HG02973 (cell line): Measurements from ENCODE around the gene PRDM5.

ENCODE experiments used
- ATAC-seq: cut with Tn5 transposase; IDR thresholded peaks from one replicate; pipeline ENCODE4 v1.9.1; 2021; ENCODE audit warnings: moderate library complexity; ENCODE audit not compliant: unreplicated experiment

PRDM5 gene

DNA sequence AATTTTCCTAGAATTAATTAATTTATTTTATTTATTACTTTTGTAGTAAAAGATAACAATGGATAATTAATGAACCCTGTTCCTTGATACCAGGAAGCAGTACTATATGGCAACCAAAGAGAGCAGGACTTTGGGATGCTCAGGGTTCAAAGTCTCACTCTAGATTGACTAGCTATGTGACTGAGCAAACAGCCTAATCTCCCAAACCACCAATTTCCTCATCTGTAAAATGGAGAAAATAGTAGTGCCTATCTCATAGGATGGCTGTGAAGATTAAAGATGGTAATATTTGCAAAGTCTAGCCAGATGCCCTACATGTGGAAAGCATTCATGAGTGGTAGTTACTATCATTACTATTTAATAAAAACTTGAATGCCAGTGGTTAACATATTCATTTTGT lies 97.6 kb downstream of the PRDM5 start:
- no peak for ATAC-seq

DNA sequence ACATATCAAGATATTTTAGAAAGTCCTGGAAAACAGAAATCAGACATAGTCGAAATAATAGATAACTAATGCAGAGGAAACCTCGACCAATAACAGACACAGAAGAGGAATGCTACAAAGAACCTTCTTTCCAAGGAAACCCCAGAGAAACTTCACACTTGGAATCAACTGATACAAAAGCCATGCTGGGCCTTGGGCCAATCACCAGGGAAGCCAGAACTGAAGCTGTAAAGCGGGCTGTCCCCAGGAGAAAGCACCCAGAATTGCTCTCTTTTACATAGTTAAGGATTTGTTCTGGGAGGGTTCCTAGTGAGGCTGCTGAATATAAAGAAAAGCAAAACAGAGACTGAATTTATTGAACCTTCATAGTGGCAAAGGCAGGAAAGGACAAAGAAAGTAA lies 100.5 kb downstream of the PRDM5 start:
- no peak for ATAC-seq

DNA sequence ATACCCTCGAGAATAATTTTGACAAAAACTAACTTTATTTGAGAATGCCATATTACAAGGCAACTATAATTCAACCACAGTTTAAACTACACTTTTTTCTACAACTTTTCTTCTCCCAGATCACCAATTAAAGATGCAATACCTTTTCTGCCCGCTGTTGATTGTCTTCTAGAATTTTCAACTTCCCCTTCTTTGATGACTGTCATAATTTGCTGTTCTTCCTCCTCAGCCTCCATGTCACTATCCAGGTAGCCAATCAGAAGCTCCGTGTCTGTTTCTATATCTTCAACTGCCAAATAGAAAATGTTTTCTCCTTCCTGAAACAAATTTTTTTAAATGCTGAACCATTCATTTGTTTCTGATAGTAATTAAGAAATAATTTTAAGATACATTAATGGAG lies 101.5 kb downstream of the PRDM5 start:
- no peak for ATAC-seq

DNA sequence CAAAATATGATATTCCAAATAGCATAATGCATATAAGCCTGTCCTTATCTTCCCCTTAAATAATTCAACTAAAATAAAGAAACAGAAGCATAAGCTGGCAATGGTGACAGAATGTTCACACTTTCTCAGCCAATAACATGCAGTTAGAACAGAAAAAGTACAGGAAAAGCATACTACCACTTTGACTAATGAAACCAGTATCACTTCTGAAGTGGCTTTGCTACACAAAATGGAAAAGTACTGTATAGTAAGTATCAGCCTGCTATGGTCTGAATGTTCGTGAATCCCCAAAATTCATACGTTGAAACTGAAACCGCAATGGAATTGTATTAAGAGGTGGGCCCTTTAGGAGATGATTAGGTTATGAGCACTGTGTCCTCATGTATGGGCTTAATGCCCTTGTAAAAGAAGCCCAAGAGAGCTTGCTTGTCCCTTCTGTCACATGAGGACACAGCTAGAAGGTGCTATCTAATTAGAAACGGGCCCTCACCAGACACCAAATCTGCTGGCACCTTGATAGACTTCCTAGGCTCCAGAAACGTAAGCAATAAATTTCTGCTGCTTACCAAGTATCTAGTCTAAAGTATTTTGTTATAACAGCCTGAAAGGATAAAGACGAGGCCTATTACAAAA lies 102.6 kb downstream of the PRDM5 start:
- no peak for ATAC-seq

DNA sequence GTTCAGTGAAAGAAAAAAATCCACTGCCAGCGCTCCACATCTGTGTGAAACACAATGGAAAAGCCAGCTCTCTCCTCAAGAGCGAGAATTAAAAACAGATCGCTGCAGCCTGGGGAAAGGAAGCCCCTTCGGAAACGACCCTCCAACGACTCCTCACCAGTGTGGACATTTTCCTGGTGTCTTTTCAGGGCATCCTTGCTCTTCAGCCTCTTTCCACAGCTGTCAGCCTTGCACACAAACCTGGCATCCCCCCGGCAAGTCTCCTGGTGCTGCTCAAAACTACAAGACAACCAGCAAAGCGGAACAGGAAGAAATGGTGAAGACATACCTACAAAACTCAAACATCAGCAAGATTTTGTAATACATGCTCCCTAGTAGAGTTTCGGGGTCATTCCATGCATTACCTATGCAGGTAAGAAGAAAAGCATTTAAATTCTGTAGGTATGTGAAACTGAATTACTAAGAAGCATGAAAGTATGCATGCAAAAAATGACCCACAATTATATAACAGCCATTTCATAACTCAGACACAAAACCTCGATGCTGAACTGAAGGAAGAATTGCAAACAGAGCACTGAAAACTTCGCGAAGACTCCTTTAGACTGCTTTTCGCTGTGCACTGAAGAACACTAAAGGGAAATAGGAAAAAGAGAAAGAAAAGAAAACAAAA lies 106.1 kb downstream of the PRDM5 start:
- ATAC-seq = no peak

DNA sequence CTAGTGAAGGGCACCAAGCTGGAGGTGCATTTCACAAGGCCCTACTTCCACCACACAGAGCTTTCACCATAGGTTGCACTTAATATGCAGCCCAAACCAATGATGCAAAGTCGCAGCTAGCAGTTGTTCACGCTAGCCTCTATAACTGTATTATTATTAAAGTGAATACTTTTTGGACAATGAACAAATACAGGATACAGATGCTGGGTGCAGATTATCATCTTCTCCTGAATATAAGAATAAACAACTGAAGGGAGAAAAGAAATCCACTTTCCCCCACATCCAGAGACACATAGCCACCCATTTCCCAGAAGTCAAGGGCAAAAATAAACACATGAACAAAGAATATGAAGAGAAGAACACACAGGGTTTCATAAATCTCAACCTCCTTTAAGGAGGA lies 107.2 kb downstream of the PRDM5 start:
- no peak for ATAC-seq

DNA sequence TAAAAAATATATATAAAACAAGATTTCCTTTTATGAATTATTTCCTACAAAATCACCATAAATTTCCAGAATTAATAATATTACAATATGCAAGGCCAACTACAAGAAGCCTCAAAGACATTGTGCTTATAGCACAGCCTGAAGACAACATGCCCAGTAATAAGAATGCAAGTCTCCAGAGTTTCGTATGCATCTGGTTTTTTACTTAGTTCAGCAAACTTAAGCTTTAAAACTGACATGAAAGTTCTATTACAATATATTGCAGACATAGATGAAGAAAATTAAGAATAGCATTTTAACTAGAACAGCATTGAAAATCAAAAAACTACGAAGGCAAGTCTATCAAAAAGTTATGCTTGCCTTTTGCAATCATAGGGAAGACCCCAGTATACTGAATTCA lies 107.6 kb downstream of the PRDM5 start:
- no peak for ATAC-seq

DNA sequence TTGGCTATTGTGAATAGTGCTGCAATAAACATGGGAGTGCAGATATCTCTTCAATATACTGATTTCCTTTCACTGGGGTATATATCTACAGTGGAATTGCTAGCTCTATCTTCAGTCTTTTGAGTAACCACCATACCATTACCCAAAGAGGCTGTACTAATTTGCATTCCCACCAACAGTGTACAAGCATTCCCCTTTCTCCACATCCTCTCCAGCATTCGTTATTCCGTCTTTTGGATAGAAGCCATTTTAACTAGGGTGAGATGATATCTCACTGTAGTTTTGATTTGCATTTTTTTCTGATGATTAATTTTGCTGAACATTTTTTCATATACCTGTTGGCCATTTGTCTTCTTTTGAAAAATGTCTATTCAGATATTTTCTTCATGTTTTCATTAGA lies 110.3 kb downstream of the PRDM5 start:
- ATAC-seq = no peak

DNA sequence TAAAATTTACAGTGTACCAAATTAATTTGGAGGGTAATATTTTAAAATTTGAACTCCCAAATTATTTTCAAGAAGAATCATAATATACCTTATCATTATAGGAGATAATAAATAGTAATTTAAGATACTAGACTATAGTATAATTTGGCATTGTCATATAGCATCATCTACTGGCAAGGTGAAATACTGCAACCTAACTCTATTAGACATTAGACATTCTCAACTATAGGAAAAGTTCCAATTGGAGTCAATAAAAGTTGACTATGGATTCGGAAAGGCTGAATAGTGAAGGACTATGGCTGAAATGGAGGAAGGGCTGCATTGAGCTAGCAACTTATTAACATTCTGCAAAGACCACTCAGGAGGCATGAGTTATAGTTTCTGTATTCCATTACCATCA lies 113.0 kb downstream of the PRDM5 start:
- ATAC-seq = no peak

DNA sequence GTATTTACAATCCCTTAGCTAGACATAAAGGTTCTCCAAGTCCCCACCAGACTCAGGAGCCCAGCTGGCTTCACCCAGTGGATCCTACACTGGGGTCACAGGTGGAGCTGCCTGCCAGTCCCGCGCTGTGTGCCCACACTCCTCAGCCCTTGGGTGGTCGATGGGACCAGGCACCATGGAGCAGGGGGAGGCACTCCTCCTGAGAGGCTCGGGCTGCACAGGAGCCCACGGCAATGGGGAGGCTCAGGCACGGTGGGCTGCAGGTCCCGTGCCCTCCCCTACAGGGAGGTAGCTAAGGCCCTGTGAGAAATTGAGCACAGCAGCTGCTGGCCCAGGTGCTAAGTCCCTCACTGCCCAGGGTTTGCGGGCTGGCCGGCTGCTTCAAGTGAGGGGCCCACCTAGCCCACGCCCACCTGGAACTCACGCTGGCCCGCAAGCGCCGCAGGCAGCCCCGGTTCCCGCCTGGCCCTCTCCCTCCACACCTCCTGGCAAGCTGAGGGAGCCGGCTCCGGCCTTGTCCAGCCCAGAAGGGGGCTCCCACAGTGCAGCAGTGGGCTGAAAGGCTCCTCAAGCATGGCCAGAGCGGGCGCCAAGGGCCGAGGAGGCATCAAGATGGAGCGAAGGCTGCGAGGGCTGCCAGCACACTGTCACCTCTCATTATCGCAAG lies 113.9 kb downstream of the PRDM5 start:
- no peak for ATAC-seq

DNA sequence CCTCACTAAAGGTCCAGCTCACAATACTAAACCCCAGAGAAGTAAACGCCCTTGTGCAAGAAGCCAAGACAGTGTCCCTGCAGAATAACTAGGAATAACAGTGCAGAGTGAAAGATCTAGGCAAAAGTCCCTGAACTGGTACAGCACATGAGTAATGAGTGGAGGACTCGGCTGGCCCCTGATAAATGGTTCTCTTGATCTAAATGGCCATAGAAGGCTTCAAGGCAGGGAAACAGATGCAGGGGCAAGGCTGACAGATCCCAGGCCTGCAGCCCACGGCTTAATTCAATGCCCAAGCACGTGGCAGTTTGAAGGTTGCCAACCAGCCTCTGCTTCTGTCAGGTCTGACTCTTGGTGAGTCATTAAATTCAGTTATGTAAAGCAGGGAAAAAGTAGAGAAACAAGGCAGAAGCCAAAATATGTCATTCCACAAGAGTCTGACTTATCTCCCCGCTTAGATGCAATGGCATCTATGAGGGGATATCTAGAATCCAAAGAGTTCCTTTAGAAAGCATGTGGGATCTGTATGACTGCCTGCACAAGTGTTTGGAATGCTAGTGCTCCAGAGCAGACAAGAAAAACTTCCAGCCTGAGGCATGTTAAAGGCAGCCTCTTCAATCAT lies 121.3 kb downstream of the PRDM5 start:
- ATAC-seq = no peak

DNA sequence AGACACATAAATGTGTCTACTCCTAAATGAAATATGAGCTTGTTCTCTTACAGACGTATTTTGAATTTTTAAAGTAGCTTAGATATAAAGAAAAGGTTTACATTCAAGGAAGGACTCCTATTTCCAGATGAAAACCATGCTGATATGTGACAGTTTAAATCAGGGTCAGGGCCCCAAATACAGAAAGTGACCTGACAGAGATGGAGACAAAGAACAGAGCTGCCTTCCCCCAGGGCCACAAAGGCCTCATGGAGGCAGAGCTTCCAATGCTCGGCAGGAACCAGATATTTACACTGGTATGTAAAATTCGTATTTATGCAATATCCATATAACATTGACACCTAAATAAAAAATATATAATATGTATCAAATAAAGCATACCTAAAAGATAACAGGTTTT lies 124.0 kb downstream of the PRDM5 start:
- no peak for ATAC-seq

DNA sequence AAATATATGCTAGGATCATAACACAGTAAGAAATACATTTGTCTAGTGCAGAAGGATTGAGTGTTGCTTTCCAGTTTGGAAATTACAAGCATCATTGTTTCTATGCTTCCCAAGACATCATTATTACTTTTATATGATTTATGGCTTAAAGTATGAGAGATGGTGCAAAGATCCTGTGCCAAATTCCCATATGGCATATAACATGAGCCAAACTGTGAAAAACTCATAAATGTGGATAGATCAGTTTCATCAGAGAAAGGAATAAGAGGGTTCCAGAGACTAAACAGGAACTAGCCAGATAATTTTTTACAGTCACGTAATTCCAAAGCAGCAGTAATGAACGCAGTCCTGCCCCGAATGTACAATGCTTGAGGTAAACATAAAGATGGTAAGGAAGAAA lies 126.3 kb downstream of the PRDM5 start:
- no peak for ATAC-seq

DNA sequence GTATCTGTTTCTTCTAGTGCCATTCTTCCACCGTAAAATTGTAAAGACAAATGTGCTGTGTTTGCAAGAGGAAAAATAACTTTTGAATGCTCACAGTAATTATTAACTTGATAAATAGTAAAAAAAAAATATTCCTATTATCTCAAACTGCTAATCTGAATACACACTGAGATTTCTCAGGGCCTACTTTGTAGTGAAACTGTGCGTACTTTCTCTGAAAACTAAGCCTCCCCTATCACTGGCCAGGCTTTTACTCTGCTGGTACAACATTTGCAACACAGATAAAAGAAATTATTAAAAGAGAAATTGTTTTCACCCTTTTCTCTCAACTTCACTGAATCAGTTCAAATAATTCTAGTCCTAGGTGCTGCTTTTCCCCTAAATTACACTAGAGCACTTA lies 137.3 kb downstream of the PRDM5 start:
- ATAC-seq = no peak

DNA sequence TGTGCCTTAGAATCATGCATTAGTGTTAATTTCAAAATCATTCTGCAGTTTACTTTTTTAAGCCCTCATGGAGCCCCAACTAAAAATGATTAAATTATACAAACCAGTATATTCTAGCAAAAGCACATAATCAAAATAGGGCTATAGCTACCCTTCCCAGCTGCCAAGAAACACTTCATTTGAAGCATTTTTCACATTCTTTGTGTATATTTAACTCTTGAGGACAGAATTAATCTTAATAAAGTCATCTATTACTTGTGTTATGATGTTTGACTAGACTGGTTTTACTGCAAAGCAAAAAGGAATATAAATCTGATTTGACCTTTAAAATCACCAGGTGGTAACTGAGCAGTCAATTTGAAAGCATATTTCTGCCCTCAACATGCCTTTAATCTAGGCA lies 145.1 kb downstream of the PRDM5 start:
- no peak for ATAC-seq

DNA sequence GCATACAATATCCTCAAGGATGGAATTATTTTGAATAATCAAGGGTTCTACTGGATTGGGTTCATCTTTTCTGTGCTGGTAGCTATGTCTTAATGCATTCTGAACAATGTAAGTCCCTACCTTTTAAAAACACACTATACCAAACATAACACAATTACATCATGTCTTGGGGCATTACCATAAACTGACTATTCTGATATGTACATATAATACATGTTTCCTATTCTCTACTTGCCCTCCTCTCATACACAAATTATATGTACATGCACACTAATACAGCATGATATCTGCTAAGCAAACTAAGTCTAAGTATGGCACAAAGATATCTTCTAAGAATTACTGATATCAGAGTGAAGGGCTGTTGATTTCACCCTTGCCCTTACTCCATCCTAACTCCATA lies 147.1 kb downstream of the PRDM5 start:
- ATAC-seq = no peak

DNA sequence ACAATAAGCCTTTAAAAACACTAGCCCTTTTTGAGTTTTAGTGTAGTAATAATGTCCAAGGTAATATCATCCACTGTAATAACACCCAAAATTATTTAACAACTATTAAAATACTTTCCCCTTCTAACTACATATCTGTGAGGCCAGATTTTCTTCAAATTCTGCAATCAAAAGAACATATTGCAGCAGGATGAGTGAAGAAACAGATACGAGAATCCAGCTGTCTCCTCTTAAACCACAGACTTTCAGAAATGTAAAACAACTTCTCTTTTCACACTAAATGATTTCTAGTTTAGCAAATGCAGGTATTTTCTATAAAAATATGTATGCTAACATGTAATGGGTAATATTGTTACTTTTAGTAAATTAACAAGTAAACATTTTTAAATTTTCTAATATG lies 148.9 kb downstream of the PRDM5 start:
- no peak for ATAC-seq

DNA sequence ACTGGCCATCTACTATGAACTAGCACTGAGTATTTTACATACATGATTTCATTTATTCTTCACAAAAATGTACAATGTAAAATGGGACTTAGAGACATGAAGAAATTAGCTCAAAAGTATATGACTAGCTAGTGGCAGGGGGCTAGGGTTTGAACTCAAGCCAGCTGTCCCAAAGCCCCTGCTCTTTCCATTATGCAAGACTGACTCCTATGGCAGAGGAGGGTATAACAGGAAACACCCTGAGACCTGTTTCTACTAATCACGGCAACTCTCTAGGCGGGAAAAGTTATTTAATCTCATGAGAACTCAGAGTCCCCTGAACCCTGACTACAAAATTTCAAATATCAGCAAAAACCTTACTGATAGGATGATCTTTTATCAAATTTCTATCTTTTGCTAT lies 150.6 kb downstream of the PRDM5 start:
- no peak for ATAC-seq

DNA sequence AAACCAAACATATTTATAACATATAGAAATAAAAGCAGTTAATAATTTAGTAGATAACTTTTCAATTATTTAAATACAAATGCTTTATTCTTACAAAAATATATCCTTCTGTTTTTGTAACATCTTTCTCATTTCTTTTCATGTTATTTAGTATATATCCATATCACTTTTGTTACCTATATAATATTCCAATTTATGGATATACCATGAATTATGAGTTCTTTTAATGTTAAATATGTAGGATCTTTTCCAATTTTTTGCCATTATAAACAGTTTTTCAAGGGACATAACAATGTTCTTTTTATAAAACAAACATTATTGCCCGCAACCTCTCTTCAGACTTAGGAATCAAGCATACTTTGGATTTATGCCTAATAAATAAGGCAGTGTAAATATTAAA lies 151.6 kb downstream of the PRDM5 start:
- no peak for ATAC-seq

DNA sequence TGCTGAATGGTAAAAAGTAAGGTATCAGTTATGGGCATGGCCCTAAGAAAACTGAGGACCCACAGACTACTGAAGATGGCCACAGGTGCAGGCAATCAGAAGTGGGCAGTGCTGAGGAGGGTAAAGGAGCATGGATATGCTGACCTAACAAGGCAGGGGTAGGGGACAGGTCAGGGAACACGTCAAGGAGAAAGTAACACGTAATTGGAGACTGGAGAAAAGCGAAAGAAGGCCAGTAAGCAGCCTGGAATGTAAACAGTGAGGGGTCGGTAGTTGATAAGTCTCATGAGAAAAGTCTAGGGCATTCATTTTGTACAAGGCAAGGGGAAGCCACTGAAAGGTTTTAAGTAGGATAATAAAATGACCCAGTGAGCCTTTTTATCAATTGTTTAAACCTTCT lies 153.3 kb downstream of the PRDM5 start:
- no peak for ATAC-seq

DNA sequence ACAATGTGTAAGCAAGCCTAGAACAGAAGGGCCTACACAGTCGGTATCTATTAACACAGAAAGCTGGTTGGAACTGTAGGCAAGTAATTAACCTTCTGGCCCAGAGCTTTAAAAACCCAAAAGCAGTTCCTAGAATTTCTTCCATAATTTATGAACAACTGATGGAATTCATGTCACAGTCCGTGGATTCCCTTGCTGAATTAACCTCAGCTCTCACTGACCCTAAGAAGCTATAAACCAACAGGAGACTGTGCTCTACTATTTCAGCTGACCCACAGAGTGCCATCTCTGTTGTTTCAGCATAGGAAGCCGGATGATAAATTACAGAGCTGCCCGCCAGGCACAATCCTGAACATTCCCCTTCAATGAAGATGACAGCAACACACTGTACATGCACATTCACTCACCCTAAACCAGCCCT lies 157.3 kb downstream of the PRDM5 start:
- ATAC-seq = no peak

DNA sequence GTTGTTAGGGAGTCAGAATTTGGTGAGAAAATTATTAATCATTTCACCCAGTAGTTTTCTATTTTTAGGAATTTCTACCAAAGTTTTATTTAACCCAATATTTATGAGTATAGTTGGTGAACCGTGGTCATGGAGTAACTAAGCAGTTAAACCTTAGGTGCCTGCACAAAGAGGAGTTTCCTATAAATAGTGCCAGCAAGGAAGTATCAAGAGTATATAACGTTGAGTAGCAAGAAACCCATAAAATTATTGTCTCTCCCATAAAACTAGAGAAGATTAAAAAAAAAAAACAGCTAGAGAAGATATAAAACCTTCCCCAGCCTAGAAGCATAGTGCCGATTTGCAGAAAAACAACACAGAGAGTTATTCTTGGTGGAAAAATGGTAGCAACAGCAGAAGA lies 158.9 kb downstream of the PRDM5 start:
- ATAC-seq = no peak
